H1 (cell line): Measurements from ENCODE around the gene STYK1. TPM values are rescaled to one million over a fixed set of nuclear protein-coding genes. Genes with fewer than 3 reads are reported as not detected.

Source experiments
- CTCF ChIA-PET: fragments of 300-600 bp; sonication (Branson Sonifier 250); formaldehyde crosslinking; loops from one replicate; lab custom pipeline; 2021; ENCODE audit not compliant: partially characterized antibody; lab: Charles Lee
- POLR2A ChIA-PET: fragments of 300-600 bp; sonication (Branson Sonifier 250); formaldehyde crosslinking; loops from one replicate; lab custom pipeline; 2021; ENCODE audit warnings: inconsistent platforms; ENCODE audit not compliant: partially characterized antibody; lab: Charles Lee
- DNase-seq, 2 experiments: peaks; one replicate each; pipeline versions ENCODE4 v3.0.0 to v3.0.0-alpha.2; 2010 to 2022; ENCODE audit warnings: low spot score in 2 of 2, low read depth in 1 of 2, mixed read lengths in 1 of 2
- FAIRE-seq: peaks from 2 replicates; lab custom pipeline; 2011; peaks lifted over from hg19 to GRCh38; lab: Jason Lieb, UNC
- H2AFZ ChIP-seq: 2 replicates; pipeline ENCODE4 v1.8.1; 2012; ENCODE audit warnings: low read length, inconsistent platforms
- H2AK5ac ChIP-seq: 2 replicates; pipeline ENCODE4 v1.6.1; 2013; ENCODE audit warnings: low read depth, low read length
- H2BK120ac ChIP-seq: replicated peaks from 2 replicates; pipeline ENCODE3; 2013; ENCODE audit warnings: low read depth, low read length, inconsistent platforms
- H2BK12ac ChIP-seq: 2 replicates; pipeline ENCODE4 v1.6.1; 2013; ENCODE audit warnings: low read depth, low read length
- H2BK15ac ChIP-seq: 2 replicates; pipeline ENCODE4 v1.6.1; 2013; ENCODE audit warnings: low read length
- H2BK20ac ChIP-seq: 2 replicates; pipeline ENCODE4 v1.6.1; 2013; ENCODE audit warnings: low read length
- H2BK5ac ChIP-seq: 2 replicates; pipeline ENCODE4 v1.6.1; 2013; ENCODE audit warnings: low read depth, low read length
- H3K14ac ChIP-seq: 2 replicates; pipeline ENCODE4 v1.6.1; 2013; ENCODE audit warnings: inconsistent platforms; ENCODE audit not compliant: insufficient read length
- H3K18ac ChIP-seq: 2 replicates; pipeline ENCODE4 v1.6.1; 2013; ENCODE audit warnings: low read length; ENCODE audit errors: extremely low read depth
- H3K23ac ChIP-seq: 2 replicates; pipeline ENCODE4 v1.6.1; 2013; ENCODE audit warnings: inconsistent platforms; ENCODE audit not compliant: insufficient read length
- H3K23me2 ChIP-seq: 2 replicates; pipeline ENCODE4 v1.6.1; 2013; ENCODE audit warnings: low read depth, low read length
- H3K27ac ChIP-seq: 2 replicates; pipeline ENCODE4 v1.6.1; 2011; ENCODE audit warnings: low read depth, low read length, inconsistent platforms
- H3K27me3 ChIP-seq, 4 experiments: replicated peaks in 1 of 4; 1 replicate in 1 of 4; 2 replicates in 3 of 4; pipeline versions ENCODE4 v1.6.1 to v1.8.1; 2011 to 2013; ENCODE audit warnings: low read length in 3 of 4, mild to moderate bottlenecking in 3 of 4, inconsistent platforms in 2 of 4, mixed read lengths in 2 of 4, moderate library complexity in 1 of 4; ENCODE audit not compliant: control insufficient read depth in 3 of 4, insufficient read depth in 3 of 4; ENCODE audit errors: extremely low read depth in 1 of 4
- H3K36me3 ChIP-seq, 4 experiments: 2 replicates each; pipeline versions ENCODE4 v1.6.1 to v1.8.1; 2011 to 2013; ENCODE audit warnings: mild to moderate bottlenecking in 4 of 4, low read length in 3 of 4, moderate library complexity in 2 of 4, control low read depth in 1 of 4, inconsistent platforms in 1 of 4; ENCODE audit not compliant: insufficient read depth in 4 of 4, control insufficient read depth in 2 of 4
- H3K4ac ChIP-seq: replicated peaks from 2 replicates; pipeline ENCODE3; 2013; ENCODE audit warnings: low read length, low read depth, mixed read lengths, inconsistent platforms; ENCODE audit not compliant: insufficient read length
- H3K4me1 ChIP-seq, 4 experiments: replicated peaks in 1 of 4; 1 replicate in 1 of 4; 2 replicates in 3 of 4; pipeline versions ENCODE4 v1.6.1 to v1.8.1; 2011 to 2013; ENCODE audit warnings: low read length in 3 of 4, inconsistent platforms in 2 of 4, mixed read lengths in 1 of 4; ENCODE audit not compliant: insufficient read depth in 4 of 4, control insufficient read depth in 3 of 4
- H3K4me2 ChIP-seq, 2 experiments: 2 replicates each; pipeline versions ENCODE4 v1.6.1 to v1.8.1; 2011 to 2013; ENCODE audit warnings: low read depth in 2 of 2, low read length in 2 of 2, control low read depth in 1 of 2, inconsistent platforms in 1 of 2, mild to moderate bottlenecking in 1 of 2; ENCODE audit not compliant: insufficient read depth in 1 of 2
- H3K4me3 ChIP-seq, 4 experiments: fragments of 200-600, 300-600 bp in 1 of 4; sonication (generic), shearing (Covaris generic), sonication (Bioruptor Twin) in 1 of 4; 2 replicates each; pipeline versions ENCODE4 v1.5.1 to v1.8.1; 2011 to 2016; ENCODE audit warnings: low read length in 4 of 4, low read depth in 3 of 4, control low read depth in 2 of 4, inconsistent platforms in 2 of 4, mild to moderate bottlenecking in 2 of 4, mixed read lengths in 1 of 4, moderate library complexity in 1 of 4; ENCODE audit not compliant: insufficient read depth in 2 of 4; ENCODE audit errors: extremely low read depth in 1 of 4
- H3K56ac ChIP-seq: replicated peaks from 2 replicates; pipeline ENCODE3; 2013; ENCODE audit warnings: low read depth, mild to moderate bottlenecking, mixed read lengths, low read length, inconsistent platforms; ENCODE audit not compliant: insufficient read length
- H3K79me1 ChIP-seq: 2 replicates; pipeline ENCODE4 v1.6.1; 2013; ENCODE audit warnings: low read depth, low read length, control low read depth
- H3K79me2 ChIP-seq, 2 experiments: 2 replicates each; pipeline versions ENCODE4 v1.6.1 to v1.8.1; 2012 to 2013; ENCODE audit warnings: low read length in 2 of 2, mild to moderate bottlenecking in 2 of 2, inconsistent platforms in 1 of 2; ENCODE audit not compliant: insufficient read depth in 2 of 2, control insufficient read depth in 1 of 2
- H3K9ac ChIP-seq, 4 experiments: replicated peaks in 1 of 4; 1 replicate in 1 of 4; 2 replicates in 3 of 4; pipeline versions ENCODE4 v1.6.1 to v1.8.1; 2011 to 2013; ENCODE audit warnings: low read depth in 3 of 4, low read length in 3 of 4, control low read depth in 2 of 4, mild to moderate bottlenecking in 2 of 4, moderate library complexity in 2 of 4, inconsistent platforms in 1 of 4; ENCODE audit errors: extremely low read depth in 1 of 4
- H3K9me3 ChIP-seq, 2 experiments: 2 replicates each; pipeline versions ENCODE4 v1.6.1 to v1.8.1; 2012 to 2013; ENCODE audit warnings: mild to moderate bottlenecking in 2 of 2, moderate library complexity in 2 of 2, control low read depth in 1 of 2, inconsistent platforms in 1 of 2, low read depth in 1 of 2, low read length in 1 of 2, mixed read lengths in 1 of 2; ENCODE audit not compliant: insufficient read depth in 2 of 2
- H4K20me1 ChIP-seq, 2 experiments: replicated peaks in 1 of 2; 2 replicates each; pipeline versions ENCODE3 to v1.8.1; 2011 to 2013; ENCODE audit warnings: inconsistent platforms in 2 of 2, low read length in 2 of 2, mild to moderate bottlenecking in 1 of 2; ENCODE audit not compliant: insufficient read depth in 2 of 2, control insufficient read depth in 1 of 2
- H4K5ac ChIP-seq: 2 replicates; pipeline ENCODE4 v1.6.1; 2013; ENCODE audit warnings: low read length, low read depth, mixed read lengths, inconsistent platforms; ENCODE audit not compliant: insufficient read length
- H4K8ac ChIP-seq: 2 replicates; pipeline ENCODE4 v1.8.0; 2013; ENCODE audit warnings: mild to moderate bottlenecking, moderate library complexity, low read length, inconsistent platforms; ENCODE audit not compliant: insufficient read depth; ENCODE audit errors: extremely low read depth
- H4K91ac ChIP-seq: replicated peaks from 2 replicates; pipeline ENCODE3; 2013; ENCODE audit warnings: low read length, mixed read lengths, inconsistent platforms; ENCODE audit not compliant: insufficient read length
- BCL11A ChIP-seq, 2 experiments: IDR thresholded peaks; one replicate each; pipeline ENCODE4 v1.6.1; 2011; ENCODE audit warnings: low read depth in 2 of 2, low read length in 2 of 2, mild to moderate bottlenecking in 2 of 2
- BRCA1 ChIP-seq: IDR thresholded peaks from 2 replicates; pipeline ENCODE4 v1.6.1; 2012; ENCODE audit warnings: low read depth, low read length, improper control_type of control experiment
- E2F6 ChIP-seq: IDR thresholded peaks from 2 replicates; pipeline ENCODE4 v1.6.1; 2012; ENCODE audit warnings: inconsistent platforms
- KDM4A ChIP-seq: IDR thresholded peaks from one replicate; pipeline ENCODE4 v1.7.1; 2012; ENCODE audit warnings: low read depth, mild to moderate bottlenecking, moderate library complexity, low read length, inconsistent platforms; ENCODE audit not compliant: severe bottlenecking
- POLR2AphosphoS5 ChIP-seq: IDR thresholded peaks from 2 replicates; pipeline ENCODE4 v1.6.1; 2011; ENCODE audit warnings: low read depth, low read length
- RNF2 ChIP-seq: fragments of 200-900, 300-1000 bp; sonication (generic); IDR thresholded peaks from 2 replicates; pipeline ENCODE4 v1.7.1; 2016; ENCODE audit warnings: borderline replicate concordance, low read depth, mild to moderate bottlenecking, antibody characterized with exemption, low read length; ENCODE audit not compliant: poor library complexity, severe bottlenecking; ENCODE audit errors: missing control alignments
- TAF1 ChIP-seq: IDR thresholded peaks from 2 replicates; pipeline ENCODE4 v1.6.1; 2011; ENCODE audit warnings: mild to moderate bottlenecking, low read depth, low read length
- TCF12 ChIP-seq: IDR thresholded peaks from 2 replicates; pipeline ENCODE4 v1.6.1; 2011; ENCODE audit warnings: low read depth, mild to moderate bottlenecking, low read length
- WGBS, 2 experiments: shearing (Covaris generic) in 1 of 2; methylation state at CpG; one replicate each; pipeline versions ENCODE4 v1.1.6 to v1.1.7; 2013 to 2015; ENCODE audit warnings: low lambda C conversion rate in 2 of 2, mixed read lengths in 2 of 2, inconsistent platforms in 1 of 2, low coverage in 1 of 2, missing lambda C conversion rate in 1 of 2; ENCODE audit not compliant: insufficient replicate concordance in 2 of 2, insufficient coverage in 1 of 2, insufficient read length in 1 of 2; ENCODE audit errors: extremely low coverage in 1 of 2, missing lambda C conversion rate in 1 of 2; 5-methylcytosine and 5-hydroxymethylcytosine counted together
- polyA plus RNA-seq, 7 experiments: library from polyadenylated mRNA; depleted of rRNA in 3 of 7; stranded (reverse) in 5 of 7; unstranded in 2 of 7; fragments of >200 nt in 5 of 7; fragments of 200-250 nt in 2 of 7; gene quantifications; 1 replicate in 5 of 7; 2 replicates in 1 of 7; 4 replicates in 1 of 7; pipeline versions ENCODE4 v1.2.1 to v1.2.3, GENCODE V29; 2011 to 2013; ENCODE audit warnings: missing spikeins in 2 of 7, mixed read lengths in 2 of 7
- total RNA-seq: library from RNA; stranded (reverse); fragmentation: NEBNext Ultra II Directional; extraction: Animal tissue kit (Norgen Biotek cat#: 25700); gene quantifications from 2 replicates; pipeline ENCODE4 v1.2.1, GENCODE V29; 2021
- TF ChIP-seq, protein P1 (sequence below): IDR thresholded peaks from 2 replicates; pipeline ENCODE4 v1.6.1; 2012; ENCODE audit warnings: inconsistent platforms

The STYK1 gene
- total and polyA plus RNA-seq, 2 of the 8 experiments (the other 6 are each of a cell fraction or from before 2014, with no cell fraction given): 0.38 to 1.1 TPM

DNA sequence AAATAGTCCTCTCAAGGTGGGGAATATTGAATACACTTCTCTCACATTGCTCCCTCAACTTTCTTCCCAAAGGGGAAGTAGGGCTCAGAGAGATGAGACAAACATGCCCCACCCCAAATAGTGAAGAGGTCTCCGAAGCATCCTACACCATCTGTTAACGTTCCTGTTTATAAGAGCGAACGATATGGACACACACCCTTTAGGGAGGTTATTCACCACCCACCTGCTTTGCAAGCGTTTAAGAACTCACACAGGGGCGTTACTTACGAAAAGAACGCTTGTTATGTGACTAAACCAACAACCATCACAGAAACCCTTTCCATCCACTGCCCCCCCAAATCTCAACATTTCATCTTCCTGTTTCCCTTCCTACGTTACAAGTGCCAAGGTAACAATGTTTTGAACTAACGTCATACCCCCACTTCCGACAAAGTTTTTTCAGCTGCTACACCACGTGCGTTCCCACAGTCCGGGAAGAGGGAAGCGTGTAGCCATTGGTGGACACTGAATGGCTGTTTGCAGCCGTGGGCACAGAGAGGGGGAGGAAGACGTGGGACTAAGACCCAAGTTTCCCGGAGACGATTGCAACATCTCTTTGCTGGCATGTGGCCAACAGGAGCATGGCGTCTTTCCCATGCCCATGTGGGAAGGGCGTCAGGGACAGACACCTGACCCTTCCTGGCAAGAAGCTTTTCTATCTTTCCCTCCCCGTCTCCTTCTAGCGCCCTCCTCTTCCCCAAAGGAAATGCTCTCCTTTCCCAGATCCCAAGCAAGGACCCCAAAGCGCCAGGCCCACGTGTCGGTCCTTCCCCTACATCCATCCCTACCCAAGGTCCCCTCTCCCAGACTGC is 48.0 kb upstream of the STYK1 start:
- no peak overlapping the region for H2BK15ac ChIP-seq
- peaks cover 11% of the 10 kb centered on the region for H3K23me2 ChIP-seq
- H2BK12ac ChIP-seq: peak overlapping the region; percentile 71
- H3K27me3 ChIP-seq: no peaks in the 10 kb centered on the region
- H3K79me2 ChIP-seq: peaks cover 29 to 69% of the 10 kb centered on the region in 2 experiments
- peaks cover 0 to 8% (median 0%) of the 10 kb centered on the region in 4 experiments; a peak in 1 of 8 replicates for H3K36me3 ChIP-seq
- no peak overlapping the region for H3K14ac ChIP-seq
- peak overlapping the region; percentile 62; the same call in 1 of the 2 replicates for H2AFZ ChIP-seq
- peak overlapping the region; percentile 75 for H2BK5ac ChIP-seq
- peaks cover 2 to 8% of the 10 kb centered on the region in 2 experiments for H4K20me1 ChIP-seq
- H3K4me3 ChIP-seq: peak overlapping the region; percentile 96 to 99 (median 98)
- no peak overlapping the region for H3K23ac ChIP-seq
- peak in 1 of 2 experiments; percentile 44 for DNase-seq
- H2AK5ac ChIP-seq: peak overlapping the region; percentile 43; the same call in 1 of the 2 replicates
- H3K56ac ChIP-seq: no peak overlapping the region
- peak overlapping the region; percentile 88 for H3K27ac ChIP-seq
- H3K9me3 ChIP-seq: no peaks in the 10 kb centered on the region
- H3K4me2 ChIP-seq: peak overlapping the region; percentile 89 to 93
- H2BK120ac ChIP-seq: no peak overlapping the region
- H3K79me1 ChIP-seq: no peaks in the 10 kb centered on the region; the same call in 1 of the 2 replicates
- WGBS, 2 experiments: 1% methylated on average over 23 of the region's 26 CpGs; no CpG with 5 or more reads in 1 of the 2 experiments
- peak overlapping the region; percentile 45 for H4K5ac ChIP-seq
- peak overlapping the region; percentile 77 to 90 (median 84) for H3K9ac ChIP-seq
- H4K8ac ChIP-seq: peak overlapping the region; percentile 4; the same call in 1 of the 2 replicates
- H2BK20ac ChIP-seq: no peak overlapping the region
- H3K4ac ChIP-seq: peak overlapping the region; percentile 5
- peak; percentile 82 for FAIRE-seq
- peaks cover 7 to 26% (median 12%) of the 10 kb centered on the region in 4 experiments; a peak in 6 of 7 replicates for H3K4me1 ChIP-seq
- CTCF ChIA-PET: interaction anchor here (0.8 kb wide), 1 partner anchor 28 kb away, joined by 3 read pairs; no protein-coding TSS in a partner anchor
- H3K18ac ChIP-seq: peak overlapping the region; percentile 85
- POLR2A ChIA-PET: interaction anchor here (0.6 to 3.5 kb wide), 11 partner anchors 10 to 1545 kb away, joined by 3 to 24 read pairs (median 5); partner anchors contain the start of genes GABARAPL1, LRP6 and SMIM10L1
- peak overlapping the region; percentile 20 for H4K91ac ChIP-seq
- TF ChIP-seq BRCA1 (no peak), KDM4A (peak; percentile 41), POLR2AphosphoS5 (peak; percentile 85), BCL11A (IDR thresholded peaks at IDR 0.05; ENCODE audit: low read depth in 2 of 2, low read length in 2 of 2) (no peak), TCF12 (no peak), RNF2 (no peak), TAF1 (peak; percentile 52; the same call in 1 of the 2 replicates), E2F6 (peak; percentile 27; the same call in 1 of the 2 replicates)
- TF ChIP-seq, protein P1, sequence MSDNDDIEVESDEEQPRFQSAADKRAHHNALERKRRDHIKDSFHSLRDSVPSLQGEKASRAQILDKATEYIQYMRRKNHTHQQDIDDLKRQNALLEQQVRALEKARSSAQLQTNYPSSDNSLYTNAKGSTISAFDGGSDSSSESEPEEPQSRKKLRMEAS: peak; percentile 93; the same call in 1 of the 2 replicates
